PC-9 (cell line): ENCODE measurements around the gene NAT9. TPM values are rescaled to one million over a fixed set of nuclear protein-coding genes. Genes with fewer than 3 reads are reported as not detected.
A peak's percentile ranks its signal among the peaks of the same experiment; 100 is the strongest.

ENCODE experiments used
- Bru-seq: library from RNA; stranded (reverse); fragments of 400-500 nt; gene quantifications from one replicate; lab custom pipeline; 2021; lab: Mats Ljungman, UMichigan
- BruChase-seq, 2 experiments: library from RNA; stranded (reverse); fragments of 400-500 nt; gene quantifications; one replicate each; lab custom pipeline; 2021; lab: Mats Ljungman, UMichigan
- BruUV-seq: library from RNA; stranded (reverse); fragments of 400-500 nt; replicated peaks from 2 replicates; lab custom pipeline; 2021; lab: Mats Ljungman, UMichigan
- CTCF ChIA-PET: fragments of 300-600 bp; sonication (Branson Sonifier 250); formaldehyde crosslinking; loops from one replicate; lab custom pipeline; 2022; ENCODE audit warnings: antibody characterized with exemption; lab: Charles Lee
- POLR2A ChIA-PET: fragments of 300-600 bp; sonication (Branson Sonifier 250); formaldehyde crosslinking; loops from one replicate; lab custom pipeline; 2022; ENCODE audit warnings: antibody characterized with exemption; ENCODE audit not compliant: unreplicated experiment; lab: Charles Lee
- DNase-seq, 2 experiments: peaks; one replicate each; pipeline versions ENCODE4 v3.0.0 to v3.0.0-alpha.2; 2015 to 2022; ENCODE audit warnings: mixed read lengths in 1 of 2
- H2AFZ ChIP-seq: fragments of 200-600 bp; sonication (generic); 2 replicates; pipeline ENCODE4 v1.8.1; 2017; ENCODE audit warnings: antibody characterized with exemption
- H3F3A ChIP-seq: fragments of 200-600 bp; sonication (generic); 2 replicates; pipeline ENCODE4 v1.8.1; 2017; ENCODE audit warnings: antibody characterized with exemption, mild to moderate bottlenecking, low read depth; ENCODE audit not compliant: insufficient read depth
- H3K27ac ChIP-seq: fragments of 200-600 bp; sonication (generic); 2 replicates; pipeline ENCODE4 v1.6.1; 2016; ENCODE audit warnings: mixed run types
- H3K27me3 ChIP-seq: fragments of 200-600 bp; sonication (generic); 2 replicates; pipeline ENCODE4 v1.6.1; 2016; ENCODE audit warnings: low read depth, mixed run types; ENCODE audit not compliant: insufficient read depth
- H3K36me3 ChIP-seq: fragments of 200-600 bp; sonication (generic); 2 replicates; pipeline ENCODE4 v1.6.1; 2016; ENCODE audit warnings: low read depth, mixed run types
- H3K4me1 ChIP-seq: fragments of 200-600 bp; sonication (generic); replicated peaks from 2 replicates; pipeline ENCODE4 v1.6.1; 2016; ENCODE audit warnings: mixed run types; ENCODE audit not compliant: insufficient read depth
- H3K4me2 ChIP-seq: fragments of 200-600 bp; sonication (generic); 2 replicates; pipeline ENCODE4 v1.6.1; 2017; ENCODE audit warnings: mixed run types
- H3K4me3 ChIP-seq: fragments of 200-600 bp; sonication (generic); 2 replicates; pipeline ENCODE4 v1.6.1; 2016; ENCODE audit warnings: mixed run types
- H3K79me2 ChIP-seq: fragments of 200-600 bp; sonication (generic); 2 replicates; pipeline ENCODE4 v1.6.1; 2017; ENCODE audit warnings: low read depth, mixed run types
- H3K9me2 ChIP-seq: fragments of 200-600 bp; sonication (generic); 2 replicates; pipeline ENCODE4 v1.8.1; 2017; ENCODE audit warnings: mild to moderate bottlenecking; ENCODE audit not compliant: insufficient read depth
- H3K9me3 ChIP-seq: fragments of 200-600 bp; sonication (generic); 2 replicates; pipeline ENCODE4 v1.8.1; 2016; ENCODE audit warnings: low read depth; ENCODE audit not compliant: insufficient read depth
- H4K20me1 ChIP-seq: fragments of 200-600 bp; sonication (generic); 2 replicates; pipeline ENCODE4 v1.8.1; 2017; ENCODE audit not compliant: insufficient read depth
- EZH2 ChIP-seq: fragments of 200-600 bp; sonication (generic); IDR thresholded peaks from 2 replicates; pipeline ENCODE4 v1.8.0; 2017; ENCODE audit warnings: antibody characterized with exemption, low read depth
- intact Hi-C: fragments of 100-400 bp; cut with micrococcal nuclease; formaldehyde crosslinking; loops from one replicate; pipeline ENCODE4 v1.10.0; 2022; ENCODE audit not compliant: unreplicated experiment
- long read RNA-seq: library from polyadenylated mRNA; stranded (forward); transcript quantifications from one replicate; pipeline ENCODE4 v2.0.0, GENCODE V29; 2022
- total RNA-seq: library from RNA; stranded (reverse); gene quantifications from 2 replicates; pipeline ENCODE4 v1.2.3, GENCODE V29; 2021
- TF ChIP-seq, protein P1 (sequence below): fragments of 200-600 bp; sonication (generic); conservative IDR thresholded peaks from 2 replicates; pipeline ENCODE4 v1.6.1; 2017; ENCODE audit warnings: mixed run types, antibody characterized with exemption, mild to moderate bottlenecking, moderate library complexity

Gene NAT9, protein sequence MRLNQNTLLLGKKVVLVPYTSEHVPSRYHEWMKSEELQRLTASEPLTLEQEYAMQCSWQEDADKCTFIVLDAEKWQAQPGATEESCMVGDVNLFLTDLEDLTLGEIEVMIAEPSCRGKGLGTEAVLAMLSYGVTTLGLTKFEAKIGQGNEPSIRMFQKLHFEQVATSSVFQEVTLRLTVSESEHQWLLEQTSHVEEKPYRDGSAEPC
- total RNA-seq (31.5 and 37.6 TPM in 2 replicates), Bru-seq, nascent RNA (percentile 71 among the genes with signal in this experiment), BruChase-seq, experiment 1, labeled RNA remaining after a 2-hour chase (percentile 72 among the genes with signal in this experiment), BruChase-seq, experiment 2, labeled RNA remaining after a 6-hour chase (percentile 72 among the genes with signal in this experiment)
- long read RNA-seq, transcript NAT9-210 (7 exons, 1,860 nt), result major isoform, 9 of 41 reads
- long read RNA-seq, partial matches to known transcripts, result 2 of 41 reads
- long read RNA-seq, other reads (novel, unspliced or antisense), result 22 of 41 reads

DNA sequence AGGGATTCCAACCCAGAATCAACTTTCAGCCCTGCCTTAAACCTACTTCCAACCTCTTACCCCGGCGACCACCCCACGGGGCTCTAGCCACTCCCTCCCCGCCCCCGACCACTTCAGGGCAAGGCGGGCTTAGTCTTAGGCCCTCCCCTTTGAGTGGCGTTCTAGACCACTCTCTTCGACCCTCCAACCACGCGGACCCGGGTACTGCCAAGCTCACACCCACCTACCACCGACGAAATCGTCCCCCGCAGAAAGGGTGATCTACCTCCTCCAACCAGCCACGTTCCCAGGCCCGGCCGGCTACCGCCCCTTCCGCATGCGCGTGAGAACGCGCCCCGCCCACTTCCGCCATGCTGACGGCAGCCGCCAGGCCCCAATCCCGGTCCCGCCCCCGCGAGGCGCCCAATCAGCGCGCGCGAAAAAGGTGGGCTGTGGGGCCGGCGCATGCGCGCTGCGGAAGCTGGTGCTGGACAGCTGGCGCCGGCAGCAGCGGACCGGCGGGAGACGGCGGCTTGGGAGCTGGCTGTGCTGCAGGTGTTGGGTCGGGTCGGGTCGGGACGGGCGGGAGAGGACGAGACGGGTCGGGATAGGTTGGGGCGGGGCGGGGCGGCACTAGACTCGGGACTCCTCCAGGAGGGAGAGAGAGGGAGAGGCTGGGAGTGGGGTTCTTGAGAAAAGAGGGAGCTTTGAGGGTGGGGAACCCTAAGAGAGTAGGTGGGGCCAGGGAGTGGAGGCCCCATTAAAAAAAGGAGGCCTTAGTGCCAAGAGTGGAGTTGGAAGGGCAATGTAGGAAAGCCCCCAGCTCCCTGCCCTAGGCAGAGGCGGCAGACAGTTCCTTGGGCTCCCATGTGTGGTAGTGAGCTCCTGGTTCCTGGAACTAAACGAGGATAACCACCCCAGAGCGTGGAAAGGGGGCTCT is at the start of gene NAT9:
NAT9 (minus strand) TSS at position 302 of the 919 bp plus-strand sequence. CDS start 647 bp downstream, outside the sequence.
- H3K4me3 ChIP-seq, result peak within 1 kb of the TSS; percentile 58
- peaks cover 24% of the 10 kb centered on the region for H3K79me2 ChIP-seq
- no peaks in the 10 kb centered on the region for H3K9me3 ChIP-seq
- H3K36me3 ChIP-seq, result 0 out of 2 replicates have a peak, but pooled peaks cover 5% of the 10 kb centered on the region
- peaks cover 5% of the 10 kb centered on the region; the same call in 1 of the 2 replicates for H4K20me1 ChIP-seq
- H3K4me1 ChIP-seq, result peaks cover 16% of the 10 kb centered on the region
- peak; percentile 83 to 99 for DNase-seq
- peak within 1 kb of the TSS; percentile 98 for H3K4me2 ChIP-seq
- no TSS peak for BruUV-seq
- intact Hi-C loops, result loop anchor here (10.0 kb wide), 1 partner anchor 178 kb away; no protein-coding TSS in a partner anchor
- H2AFZ ChIP-seq, result peak within 1 kb of the TSS; percentile 81
- TF ChIP-seq, protein P1, sequence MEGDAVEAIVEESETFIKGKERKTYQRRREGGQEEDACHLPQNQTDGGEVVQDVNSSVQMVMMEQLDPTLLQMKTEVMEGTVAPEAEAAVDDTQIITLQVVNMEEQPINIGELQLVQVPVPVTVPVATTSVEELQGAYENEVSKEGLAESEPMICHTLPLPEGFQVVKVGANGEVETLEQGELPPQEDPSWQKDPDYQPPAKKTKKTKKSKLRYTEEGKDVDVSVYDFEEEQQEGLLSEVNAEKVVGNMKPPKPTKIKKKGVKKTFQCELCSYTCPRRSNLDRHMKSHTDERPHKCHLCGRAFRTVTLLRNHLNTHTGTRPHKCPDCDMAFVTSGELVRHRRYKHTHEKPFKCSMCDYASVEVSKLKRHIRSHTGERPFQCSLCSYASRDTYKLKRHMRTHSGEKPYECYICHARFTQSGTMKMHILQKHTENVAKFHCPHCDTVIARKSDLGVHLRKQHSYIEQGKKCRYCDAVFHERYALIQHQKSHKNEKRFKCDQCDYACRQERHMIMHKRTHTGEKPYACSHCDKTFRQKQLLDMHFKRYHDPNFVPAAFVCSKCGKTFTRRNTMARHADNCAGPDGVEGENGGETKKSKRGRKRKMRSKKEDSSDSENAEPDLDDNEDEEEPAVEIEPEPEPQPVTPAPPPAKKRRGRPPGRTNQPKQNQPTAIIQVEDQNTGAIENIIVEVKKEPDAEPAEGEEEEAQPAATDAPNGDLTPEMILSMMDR, result no peak
- no peak for TF ChIP-seq EZH2
- ChIA-PET CTCF (interaction anchor here (0.5 to 1.7 kb wide), 8 partner anchors 12 to 397 kb away, joined by 3 to 8 read pairs (median 4); no protein-coding TSS in a partner anchor), POLR2A (interaction anchor here (0.9 to 1.0 kb wide), 2 partner anchors 97 to 102 kb away, joined by 3 to 5 read pairs; no protein-coding TSS in a partner anchor)
- H3K9me2 ChIP-seq, result no peaks in the 10 kb centered on the region
- no peaks in the 10 kb centered on the region for H3K27me3 ChIP-seq
- 0 out of 2 replicates have a peak within 1 kb of the TSS, but pooled peaks have one; percentile 20 for H3K27ac ChIP-seq
- H3F3A ChIP-seq, result 0 out of 2 replicates have a peak, but pooled peaks cover 5% of the 10 kb centered on the region

DNA sequence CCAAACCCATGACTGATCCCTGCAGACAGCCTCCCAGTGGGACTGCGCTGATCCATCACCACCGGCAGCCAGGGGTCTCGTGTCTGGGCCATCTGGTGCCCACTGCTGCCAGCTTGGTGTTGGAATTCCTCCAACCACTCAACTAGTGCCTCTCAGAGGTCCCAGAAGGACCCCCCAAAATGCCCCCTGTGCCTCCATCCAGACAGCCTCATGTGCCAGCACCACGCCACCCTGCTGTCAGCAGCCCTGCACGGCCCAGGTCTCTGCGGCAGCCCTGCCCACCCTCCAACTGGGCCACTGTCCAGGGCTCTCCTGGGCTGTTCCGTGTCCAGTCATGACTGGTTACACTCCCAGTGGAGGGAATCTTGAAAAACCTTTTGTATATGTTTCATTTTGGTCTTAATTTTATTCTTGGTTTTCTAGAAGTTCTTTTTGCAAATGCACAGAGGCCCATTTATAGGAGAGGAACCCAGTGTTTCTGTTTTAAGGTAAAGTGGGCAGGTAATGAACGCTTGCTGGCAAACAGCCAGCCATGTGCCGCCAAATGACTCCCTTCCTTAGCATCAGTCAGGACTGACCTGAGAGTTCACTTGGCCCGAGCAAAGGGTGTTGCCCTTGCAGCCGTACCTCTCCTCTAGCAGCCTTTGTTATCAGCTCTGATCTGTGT is 48.9 kb upstream of the NAT9 start:
- intact Hi-C loops, result no loop called here
- Histone ChIP-seq H4K20me1 (no peaks in the 10 kb centered on the region), H3K27me3 (no peaks in the 10 kb centered on the region), H2AFZ (no peak overlapping the region), H3K4me2 (no peak overlapping the region), H3F3A (no peaks in the 10 kb centered on the region), H3K27ac (no peak overlapping the region), H3K36me3 (no peaks in the 10 kb centered on the region), H3K9me2 (no peaks in the 10 kb centered on the region), H3K9me3 (no peaks in the 10 kb centered on the region), H3K4me3 (no peak overlapping the region), H3K79me2 (no peaks in the 10 kb centered on the region), H3K4me1 (no peaks in the 10 kb centered on the region)
- POLR2A ChIA-PET, result no interaction called here
- CTCF ChIA-PET, result no interaction called here
- TF ChIP-seq, protein P1, result no peak
- TF ChIP-seq EZH2, result no peak
- BruUV-seq, result no TSS peak
- no peak for DNase-seq
